ENCODE data around the gene COG4.

- TF ChIP-seq POLR2A (IDR thresholded peaks at IDR 0.05; ENCODE audit: low read depth, low read length) (peak; percentile 13; the same call in 1 of the 2 replicates), POLR2AphosphoS5 (IDR thresholded peaks at IDR 0.05; ENCODE audit: low read depth, low read length) (no peak)
Measured at GRCh38 chr16:70430667-70431536, 92.5 kb downstream of the COG4 start.
